Nephron (organoid): Measurements from ENCODE around the gene AASDH.

Source experiments
- H3K27ac Mint-ChIP-seq, 3 experiments: 2 replicates each; pipeline ENCODE4 v1.8.0; 2020; ENCODE audit warnings: mixed read lengths in 3 of 3, mild to moderate bottlenecking in 2 of 3, moderate library complexity in 1 of 3
- H3K27me3 Mint-ChIP-seq: 2 replicates; pipeline ENCODE4 v1.8.0; 2021; ENCODE audit warnings: low read depth, mild to moderate bottlenecking, moderate library complexity, mixed read lengths
- H3K36me3 Mint-ChIP-seq: 2 replicates; pipeline ENCODE4 v1.8.0; 2020; ENCODE audit warnings: low read depth, mixed read lengths
- H3K4me1 Mint-ChIP-seq: 2 replicates; pipeline ENCODE4 v1.8.0; 2020; ENCODE audit warnings: mixed read lengths
- H3K4me3 Mint-ChIP-seq, 3 experiments: 2 replicates each; pipeline ENCODE4 v1.8.0; 2020; ENCODE audit warnings: mild to moderate bottlenecking in 3 of 3, mixed read lengths in 3 of 3, moderate library complexity in 2 of 3
- H3K9me3 Mint-ChIP-seq: 2 replicates; pipeline ENCODE4 v1.8.0; 2020; ENCODE audit warnings: mixed read lengths
- TF ChIP-seq, protein P1 (sequence below), 3 experiments: fragments of 200-600 bp; sonication (generic); IDR thresholded peaks; one replicate each; pipeline ENCODE4 v1.5.0; 2021; ENCODE audit warnings: antibody characterized with exemption in 3 of 3; ENCODE audit not compliant: unreplicated experiment in 3 of 3

The AASDH gene

DNA sequence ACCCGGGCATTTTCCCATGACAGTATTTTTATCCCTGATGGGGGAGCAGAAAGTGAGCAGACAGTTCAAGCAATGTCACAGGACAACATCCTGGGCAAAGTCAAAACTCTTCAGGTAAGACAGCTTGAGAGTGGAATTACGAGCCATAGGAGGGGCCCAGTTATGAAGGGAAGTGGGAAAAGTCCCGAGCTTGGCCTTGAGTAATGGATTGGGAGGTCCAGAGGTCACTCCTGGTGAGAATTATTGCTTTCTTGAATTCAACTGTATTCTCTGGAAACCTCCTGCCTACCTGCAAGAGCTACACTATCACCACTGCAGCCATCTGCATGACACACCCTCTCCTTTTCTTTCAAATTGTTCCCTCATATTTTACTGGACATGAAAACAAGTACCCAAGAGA lies 89.1 kb downstream of the AASDH start:
- Mint-ChIP-seq H3K4me1 (peaks cover 11% of the 10 kb centered on the region), H3K36me3 (peaks cover 6% of the 10 kb centered on the region), H3K9me3 (no peaks in the 10 kb centered on the region), H3K4me3 (no peak overlapping the region), H3K27ac (no peak overlapping the region), H3K27me3 (no peaks in the 10 kb centered on the region)
- TF ChIP-seq, protein P1, sequence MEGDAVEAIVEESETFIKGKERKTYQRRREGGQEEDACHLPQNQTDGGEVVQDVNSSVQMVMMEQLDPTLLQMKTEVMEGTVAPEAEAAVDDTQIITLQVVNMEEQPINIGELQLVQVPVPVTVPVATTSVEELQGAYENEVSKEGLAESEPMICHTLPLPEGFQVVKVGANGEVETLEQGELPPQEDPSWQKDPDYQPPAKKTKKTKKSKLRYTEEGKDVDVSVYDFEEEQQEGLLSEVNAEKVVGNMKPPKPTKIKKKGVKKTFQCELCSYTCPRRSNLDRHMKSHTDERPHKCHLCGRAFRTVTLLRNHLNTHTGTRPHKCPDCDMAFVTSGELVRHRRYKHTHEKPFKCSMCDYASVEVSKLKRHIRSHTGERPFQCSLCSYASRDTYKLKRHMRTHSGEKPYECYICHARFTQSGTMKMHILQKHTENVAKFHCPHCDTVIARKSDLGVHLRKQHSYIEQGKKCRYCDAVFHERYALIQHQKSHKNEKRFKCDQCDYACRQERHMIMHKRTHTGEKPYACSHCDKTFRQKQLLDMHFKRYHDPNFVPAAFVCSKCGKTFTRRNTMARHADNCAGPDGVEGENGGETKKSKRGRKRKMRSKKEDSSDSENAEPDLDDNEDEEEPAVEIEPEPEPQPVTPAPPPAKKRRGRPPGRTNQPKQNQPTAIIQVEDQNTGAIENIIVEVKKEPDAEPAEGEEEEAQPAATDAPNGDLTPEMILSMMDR (IDR thresholded peaks at IDR 0.05; ENCODE audit: unreplicated experiment in 3 of 3) = no peak

DNA sequence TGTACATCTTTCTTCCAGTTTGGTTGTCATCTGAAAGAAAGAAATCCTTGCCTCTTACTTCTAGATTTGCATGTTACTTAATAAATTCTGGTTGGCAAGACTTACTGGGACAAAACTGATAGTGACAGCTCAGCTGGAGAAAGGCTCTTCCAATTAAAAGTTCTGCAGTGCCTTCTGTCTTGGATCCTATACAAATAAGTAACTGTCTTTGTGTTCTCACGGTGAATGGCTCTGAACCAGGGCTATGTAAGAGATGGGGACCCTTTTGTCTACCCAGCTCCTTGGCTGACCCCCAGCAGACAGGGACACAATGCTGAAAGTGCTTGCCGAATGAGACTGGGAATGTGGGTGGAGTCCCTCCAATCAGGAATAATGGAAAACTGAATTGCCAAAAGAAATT lies 89.5 kb downstream of the AASDH start:
- Mint-ChIP-seq H3K9me3 (peaks cover 3% of the 10 kb centered on the region), H3K4me1 (peaks cover 11% of the 10 kb centered on the region), H3K27ac (no peak overlapping the region), H3K27me3 (no peaks in the 10 kb centered on the region), H3K36me3 (peaks cover 11% of the 10 kb centered on the region), H3K4me3 (no peak overlapping the region)
- TF ChIP-seq, protein P1 (IDR thresholded peaks at IDR 0.05; ENCODE audit: unreplicated experiment in 3 of 3) = no peak

DNA sequence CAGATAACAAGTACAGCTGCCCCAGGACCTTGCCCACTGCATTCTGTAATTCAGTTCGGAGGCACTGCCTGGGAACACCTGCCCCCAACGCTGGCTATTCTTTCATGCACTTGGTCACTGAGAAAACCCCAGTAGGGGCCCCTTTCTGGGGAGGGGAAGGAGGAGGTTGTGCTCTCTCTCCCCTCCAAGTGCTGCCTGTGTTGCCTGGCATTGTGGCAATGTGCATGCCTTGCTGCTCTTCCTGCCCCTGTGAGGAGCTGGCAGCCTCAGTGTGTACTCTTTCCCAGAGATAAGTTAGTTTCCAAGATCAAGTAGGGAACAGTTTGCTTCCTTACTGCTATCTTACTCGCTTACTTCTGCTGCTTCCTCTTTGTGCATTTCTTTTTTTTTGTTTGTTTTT lies 90.8 kb downstream of the AASDH start:
- H3K4me3 Mint-ChIP-seq = no peak overlapping the region
- no peaks in the 10 kb centered on the region for H3K27me3 Mint-ChIP-seq
- H3K36me3 Mint-ChIP-seq = peaks cover 21% of the 10 kb centered on the region
- peaks cover 9% of the 10 kb centered on the region for H3K4me1 Mint-ChIP-seq
- peaks cover 6% of the 10 kb centered on the region for H3K9me3 Mint-ChIP-seq
- no peak overlapping the region for H3K27ac Mint-ChIP-seq
- TF ChIP-seq, protein P1 (IDR thresholded peaks at IDR 0.05; ENCODE audit: unreplicated experiment in 3 of 3) = no peak

DNA sequence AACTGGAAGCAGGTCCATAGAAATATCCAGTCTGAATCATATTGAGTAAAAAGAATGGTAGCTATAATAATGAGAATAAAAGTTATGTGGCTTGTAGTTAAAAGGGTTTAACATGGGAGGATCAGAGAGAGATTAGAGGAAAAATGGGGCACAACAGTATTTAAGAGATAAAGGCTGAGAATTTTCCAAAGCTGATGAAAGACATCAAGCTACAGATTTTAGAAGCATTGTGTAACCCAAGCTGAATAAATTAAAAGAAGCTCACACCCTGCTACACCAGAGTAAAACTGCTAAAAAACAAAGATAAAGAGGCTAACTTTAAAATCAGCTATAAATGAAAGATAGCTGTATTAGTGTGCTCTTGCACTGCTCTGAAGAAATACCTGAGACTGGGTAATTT lies 94.2 kb downstream of the AASDH start:
- Mint-ChIP-seq H3K4me3 (no peak overlapping the region), H3K9me3 (peaks cover 7% of the 10 kb centered on the region), H3K27ac (no peak overlapping the region), H3K27me3 (no peaks in the 10 kb centered on the region), H3K36me3 (peaks cover 46% of the 10 kb centered on the region), H3K4me1 (peaks cover 8% of the 10 kb centered on the region)
- TF ChIP-seq, protein P1 (IDR thresholded peaks at IDR 0.05; ENCODE audit: unreplicated experiment in 3 of 3) = no peak

DNA sequence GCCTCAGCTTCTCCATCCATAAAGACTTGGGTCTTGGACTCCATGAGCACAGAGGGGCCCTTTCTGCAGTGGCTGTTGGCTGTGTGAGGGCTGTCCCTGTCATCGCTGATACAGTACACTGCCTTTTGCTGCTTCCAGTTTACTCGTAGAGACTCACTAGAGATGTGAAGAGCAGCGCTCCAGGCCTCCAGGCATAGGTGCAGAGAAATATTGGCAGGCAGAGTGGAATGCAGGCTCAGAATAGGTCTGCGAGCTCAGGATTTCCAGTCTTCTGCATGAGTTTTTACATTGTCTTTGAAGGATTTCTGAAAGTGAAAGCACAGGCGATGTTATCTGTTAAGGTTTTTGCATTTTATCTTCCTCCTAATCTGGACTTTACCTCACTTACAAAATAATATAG lies 97.4 kb downstream of the AASDH start:
- Mint-ChIP-seq H3K9me3 (peaks cover 7% of the 10 kb centered on the region), H3K36me3 (peaks cover 52% of the 10 kb centered on the region), H3K4me1 (peaks cover 8% of the 10 kb centered on the region), H3K27me3 (no peaks in the 10 kb centered on the region), H3K27ac (peak overlapping the region in 2 of 3 experiments; percentile 66 to 91), H3K4me3 (peak overlapping the region in 2 of 3 experiments; percentile 2 to 11)
- TF ChIP-seq, protein P1 (IDR thresholded peaks at IDR 0.05; ENCODE audit: unreplicated experiment in 3 of 3) = no peak

DNA sequence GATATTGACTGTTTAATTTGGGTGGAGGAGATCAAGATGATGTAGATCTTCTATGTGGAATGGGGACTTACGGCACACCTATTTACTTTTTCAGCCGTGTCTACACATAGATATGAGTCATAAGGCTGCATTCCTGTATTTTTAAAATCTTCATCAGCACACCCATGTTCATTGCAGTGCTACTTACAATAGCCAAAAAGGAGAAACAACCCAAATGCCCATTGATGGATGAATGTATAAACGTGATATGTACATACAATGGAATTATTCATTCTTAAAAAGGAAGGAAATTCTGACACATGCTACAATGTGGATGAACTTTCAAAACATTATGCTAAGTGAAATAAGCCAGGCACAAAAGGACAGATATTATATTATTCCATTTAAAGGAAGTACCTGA lies 98.6 kb downstream of the AASDH start:
- TF ChIP-seq, protein P1 (IDR thresholded peaks at IDR 0.05; ENCODE audit: unreplicated experiment in 3 of 3) = no peak
- peaks cover 7% of the 10 kb centered on the region for H3K9me3 Mint-ChIP-seq
- H3K4me3 Mint-ChIP-seq = no peak overlapping the region
- no peak overlapping the region for H3K27ac Mint-ChIP-seq
- no peaks in the 10 kb centered on the region for H3K27me3 Mint-ChIP-seq
- peaks cover 61% of the 10 kb centered on the region for H3K36me3 Mint-ChIP-seq
- H3K4me1 Mint-ChIP-seq = peaks cover 8% of the 10 kb centered on the region
